Measurements from ENCODE around the gene IL27RA.

- peak in 2 of 6 experiments; percentile 23 to 27 for TF ChIP-seq CTCF (IDR thresholded peaks at IDR 0.05)
- TF ChIP-seq POLR2A (IDR thresholded peaks at IDR 0.05) = peak; percentile 68 to 74
Observed at GRCh38 chr19:14091081-14091812, 59.7 kb downstream of the IL27RA start.

Measured in Peyer's patch (tissue), 4 donors.